A673 (cell line): ENCODE measurements around the gene TLE6.

Experiments
- CTCF ChIP-seq: fragments of 300-800, 200-600 bp; sonication (generic); conservative IDR thresholded peaks from 2 replicates; pipeline ENCODE4 v1.5.1; 2017; ENCODE audit warnings: low read depth, mild to moderate bottlenecking, antibody characterized with exemption, low read length, moderate library complexity, mixed read lengths
- EZH2 ChIP-seq: fragments of 200-600 bp; sonication (generic); IDR thresholded peaks from 2 replicates; pipeline ENCODE4 v1.6.1; 2017; ENCODE audit warnings: borderline replicate concordance, low read depth, mild to moderate bottlenecking, mixed read lengths, antibody characterized with exemption, low read length; ENCODE audit not compliant: poor library complexity, severe bottlenecking

- TF ChIP-seq CTCF (no peak), EZH2 (no peak)
These were observed 5.2 kb downstream of the TLE6 start for GRCh38 chr19:2982561-2982960.
